ENCODE data around the gene LENG1. TPM values are rescaled to one million over a fixed set of nuclear protein-coding genes. Genes with fewer than 3 reads are reported as not detected.

The LENG1 gene
- total and polyA plus RNA-seq, 9 of the 15 experiments (the other 6 are each of a cell fraction or from before 2014, with no cell fraction given) = 0.30 to 10.5 (median 4.7) TPM

DNA sequence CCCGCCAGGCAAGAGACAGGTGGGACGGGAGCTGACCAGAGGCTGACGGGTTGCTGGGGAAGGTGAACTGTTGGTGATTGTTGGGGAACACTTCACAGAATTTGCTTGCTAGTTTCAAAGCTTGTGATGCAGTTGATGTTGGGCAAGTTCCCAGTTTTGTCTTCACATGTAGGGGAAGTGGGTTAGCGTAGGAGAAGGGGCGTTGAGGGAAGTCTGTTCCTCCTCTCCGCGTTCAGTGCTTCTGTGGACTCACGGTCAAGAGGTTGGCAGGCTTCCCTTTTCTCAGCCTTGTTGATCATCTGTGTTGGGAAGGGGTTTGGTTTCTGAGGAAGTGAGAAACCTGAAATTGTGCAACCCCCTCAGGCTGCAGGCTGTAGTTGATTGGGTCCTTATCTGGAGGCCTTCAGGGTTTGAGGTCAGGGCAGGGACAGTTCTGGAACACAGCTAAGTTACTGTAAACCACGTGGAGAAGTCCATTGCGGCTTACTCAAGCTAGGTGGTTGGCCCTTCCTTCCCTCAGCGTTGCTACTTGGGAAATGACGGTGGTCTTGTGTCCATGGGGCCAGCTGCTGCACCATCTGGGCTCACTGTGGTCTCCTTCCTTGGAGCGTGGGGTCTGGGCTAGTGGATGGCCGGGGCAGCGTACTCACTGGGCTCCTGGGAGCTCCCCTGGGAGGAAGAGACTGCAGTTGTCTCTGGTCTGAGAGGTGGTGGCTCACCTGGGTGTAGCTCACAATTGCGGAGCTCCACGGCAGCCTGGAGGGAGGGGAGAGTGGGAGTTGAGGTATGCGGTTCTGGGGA, 48.7 kb upstream of the LENG1 start (continued):
- TF ChIP-seq NR4A1 (CRISPR knock-in tag; IDR thresholded peaks at IDR 0.05) = 0 out of 2 replicates have a peak, but pooled peaks have one; percentile 59
- TF ChIP-seq NR4A1 (tag; IDR thresholded peaks at IDR 0.05) = peak; percentile 83
- TF ChIP-seq, protein P1, sequence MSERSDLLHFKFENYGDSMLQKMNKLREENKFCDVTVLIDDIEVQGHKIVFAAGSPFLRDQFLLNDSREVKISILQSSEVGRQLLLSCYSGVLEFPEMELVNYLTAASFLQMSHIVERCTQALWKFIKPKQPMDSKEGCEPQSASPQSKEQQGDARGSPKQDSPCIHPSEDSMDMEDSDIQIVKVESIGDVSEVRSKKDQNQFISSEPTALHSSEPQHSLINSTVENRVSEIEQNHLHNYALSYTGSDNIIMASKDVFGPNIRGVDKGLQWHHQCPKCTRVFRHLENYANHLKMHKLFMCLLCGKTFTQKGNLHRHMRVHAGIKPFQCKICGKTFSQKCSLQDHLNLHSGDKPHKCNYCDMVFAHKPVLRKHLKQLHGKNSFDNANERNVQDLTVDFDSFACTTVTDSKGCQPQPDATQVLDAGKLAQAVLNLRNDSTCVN (CRISPR knock-in tag; IDR thresholded peaks at IDR 0.05) = peak; percentile 83; the same call in 1 of the 2 replicates
- TF ChIP-seq, protein P2, sequence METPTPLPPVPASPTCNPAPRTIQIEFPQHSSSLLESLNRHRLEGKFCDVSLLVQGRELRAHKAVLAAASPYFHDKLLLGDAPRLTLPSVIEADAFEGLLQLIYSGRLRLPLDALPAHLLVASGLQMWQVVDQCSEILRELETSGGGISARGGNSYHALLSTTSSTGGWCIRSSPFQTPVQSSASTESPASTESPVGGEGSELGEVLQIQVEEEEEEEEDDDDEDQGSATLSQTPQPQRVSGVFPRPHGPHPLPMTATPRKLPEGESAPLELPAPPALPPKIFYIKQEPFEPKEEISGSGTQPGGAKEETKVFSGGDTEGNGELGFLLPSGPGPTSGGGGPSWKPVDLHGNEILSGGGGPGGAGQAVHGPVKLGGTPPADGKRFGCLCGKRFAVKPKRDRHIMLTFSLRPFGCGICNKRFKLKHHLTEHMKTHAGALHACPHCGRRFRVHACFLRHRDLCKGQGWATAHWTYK (CRISPR knock-in tag; IDR thresholded peaks at IDR 0.05) = peak; percentile 69; the same call in 1 of the 2 replicates
- TF ChIP-seq, protein P3, sequence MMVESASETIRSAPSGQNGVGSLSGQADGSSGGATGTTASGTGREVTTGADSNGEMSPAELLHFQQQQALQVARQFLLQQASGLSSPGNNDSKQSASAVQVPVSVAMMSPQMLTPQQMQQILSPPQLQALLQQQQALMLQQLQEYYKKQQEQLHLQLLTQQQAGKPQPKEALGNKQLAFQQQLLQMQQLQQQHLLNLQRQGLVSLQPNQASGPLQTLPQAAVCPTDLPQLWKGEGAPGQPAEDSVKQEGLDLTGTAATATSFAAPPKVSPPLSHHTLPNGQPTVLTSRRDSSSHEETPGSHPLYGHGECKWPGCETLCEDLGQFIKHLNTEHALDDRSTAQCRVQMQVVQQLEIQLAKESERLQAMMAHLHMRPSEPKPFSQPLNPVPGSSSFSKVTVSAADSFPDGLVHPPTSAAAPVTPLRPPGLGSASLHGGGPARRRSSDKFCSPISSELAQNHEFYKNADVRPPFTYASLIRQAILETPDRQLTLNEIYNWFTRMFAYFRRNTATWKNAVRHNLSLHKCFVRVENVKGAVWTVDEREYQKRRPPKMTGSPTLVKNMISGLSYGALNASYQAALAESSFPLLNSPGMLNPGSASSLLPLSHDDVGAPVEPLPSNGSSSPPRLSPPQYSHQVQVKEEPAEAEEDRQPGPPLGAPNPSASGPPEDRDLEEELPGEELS (CRISPR knock-in tag; IDR thresholded peaks at IDR 0.05; ENCODE audit: borderline replicate concordance) = no peak
- no peak for TF ChIP-seq CHD1 (IDR thresholded peaks at IDR 0.05; ENCODE audit: low read length)
- TF ChIP-seq, protein P4, sequence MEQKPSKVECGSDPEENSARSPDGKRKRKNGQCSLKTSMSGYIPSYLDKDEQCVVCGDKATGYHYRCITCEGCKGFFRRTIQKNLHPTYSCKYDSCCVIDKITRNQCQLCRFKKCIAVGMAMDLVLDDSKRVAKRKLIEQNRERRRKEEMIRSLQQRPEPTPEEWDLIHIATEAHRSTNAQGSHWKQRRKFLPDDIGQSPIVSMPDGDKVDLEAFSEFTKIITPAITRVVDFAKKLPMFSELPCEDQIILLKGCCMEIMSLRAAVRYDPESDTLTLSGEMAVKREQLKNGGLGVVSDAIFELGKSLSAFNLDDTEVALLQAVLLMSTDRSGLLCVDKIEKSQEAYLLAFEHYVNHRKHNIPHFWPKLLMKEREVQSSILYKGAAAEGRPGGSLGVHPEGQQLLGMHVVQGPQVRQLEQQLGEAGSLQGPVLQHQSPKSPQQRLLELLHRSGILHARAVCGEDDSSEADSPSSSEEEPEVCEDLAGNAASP (IDR thresholded peaks at IDR 0.05) = no peak
- TF ChIP-seq SMAD2 (IDR thresholded peaks at IDR 0.05; ENCODE audit: low read depth, low read length) = no peak
- peak; percentile 32; the same call in 1 of the 2 replicates for TF ChIP-seq POLR2H (tag; IDR thresholded peaks at IDR 0.05; ENCODE audit: low read depth)
- TF ChIP-seq RFX1 (IDR thresholded peaks at IDR 0.05) = no peak; the same call in 1 of the 2 replicates
- no peak for TF ChIP-seq FUS (optimal IDR thresholded peaks at IDR 0.05; ENCODE audit: low read depth, low read length)
- TF ChIP-seq L3MBTL2 (IDR thresholded peaks at IDR 0.05) = peak; percentile 96
- TF ChIP-seq, protein P5, sequence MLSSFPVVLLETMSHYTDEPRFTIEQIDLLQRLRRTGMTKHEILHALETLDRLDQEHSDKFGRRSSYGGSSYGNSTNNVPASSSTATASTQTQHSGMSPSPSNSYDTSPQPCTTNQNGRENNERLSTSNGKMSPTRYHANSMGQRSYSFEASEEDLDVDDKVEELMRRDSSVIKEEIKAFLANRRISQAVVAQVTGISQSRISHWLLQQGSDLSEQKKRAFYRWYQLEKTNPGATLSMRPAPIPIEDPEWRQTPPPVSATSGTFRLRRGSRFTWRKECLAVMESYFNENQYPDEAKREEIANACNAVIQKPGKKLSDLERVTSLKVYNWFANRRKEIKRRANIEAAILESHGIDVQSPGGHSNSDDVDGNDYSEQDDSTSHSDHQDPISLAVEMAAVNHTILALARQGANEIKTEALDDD (IDR thresholded peaks at IDR 0.05) = peak; percentile 95
- no peak for TF ChIP-seq KLF6 (CRISPR knock-in tag; IDR thresholded peaks at IDR 0.05; ENCODE audit: borderline replicate concordance)
- peak; percentile 15; the same call in 1 of the 2 replicates for TF ChIP-seq ZKSCAN1 (IDR thresholded peaks at IDR 0.05; ENCODE audit: low read depth, low read length)
- TF ChIP-seq, protein P6, sequence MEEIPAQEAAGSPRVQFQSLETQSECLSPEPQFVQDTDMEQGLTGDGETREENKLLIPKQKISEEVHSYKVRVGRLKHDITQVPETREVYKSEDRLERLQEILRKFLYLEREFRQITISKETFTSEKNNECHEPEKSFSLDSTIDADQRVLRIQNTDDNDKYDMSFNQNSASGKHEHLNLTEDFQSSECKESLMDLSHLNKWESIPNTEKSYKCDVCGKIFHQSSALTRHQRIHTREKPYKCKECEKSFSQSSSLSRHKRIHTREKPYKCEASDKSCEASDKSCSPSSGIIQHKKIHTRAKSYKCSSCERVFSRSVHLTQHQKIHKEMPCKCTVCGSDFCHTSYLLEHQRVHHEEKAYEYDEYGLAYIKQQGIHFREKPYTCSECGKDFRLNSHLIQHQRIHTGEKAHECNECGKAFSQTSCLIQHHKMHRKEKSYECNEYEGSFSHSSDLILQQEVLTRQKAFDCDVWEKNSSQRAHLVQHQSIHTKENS (CRISPR knock-in tag; IDR thresholded peaks at IDR 0.05) = no peak
- TF ChIP-seq, protein P7, sequence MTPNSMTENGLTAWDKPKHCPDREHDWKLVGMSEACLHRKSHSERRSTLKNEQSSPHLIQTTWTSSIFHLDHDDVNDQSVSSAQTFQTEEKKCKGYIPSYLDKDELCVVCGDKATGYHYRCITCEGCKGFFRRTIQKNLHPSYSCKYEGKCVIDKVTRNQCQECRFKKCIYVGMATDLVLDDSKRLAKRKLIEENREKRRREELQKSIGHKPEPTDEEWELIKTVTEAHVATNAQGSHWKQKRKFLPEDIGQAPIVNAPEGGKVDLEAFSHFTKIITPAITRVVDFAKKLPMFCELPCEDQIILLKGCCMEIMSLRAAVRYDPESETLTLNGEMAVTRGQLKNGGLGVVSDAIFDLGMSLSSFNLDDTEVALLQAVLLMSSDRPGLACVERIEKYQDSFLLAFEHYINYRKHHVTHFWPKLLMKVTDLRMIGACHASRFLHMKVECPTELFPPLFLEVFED (CRISPR knock-in tag; conservative IDR thresholded peaks at IDR 0.05) = peak; percentile 97

Measured in K562 (cell line).